Islet precursor cell (in vitro differentiated cells): ENCODE data around the gene SKP1.

Source experiments
- DNase-seq: peaks from one replicate; pipeline ENCODE4 v3.0.0-alpha.2; 2018

Gene SKP1

GRCh38 chr5:134127988-134128647 lies 48.6 kb downstream of the SKP1 start:
- no peak for DNase-seq

GRCh38 chr5:134127376-134127861 lies 49.3 kb downstream of the SKP1 start:
- DNase-seq, result no peak

DNA sequence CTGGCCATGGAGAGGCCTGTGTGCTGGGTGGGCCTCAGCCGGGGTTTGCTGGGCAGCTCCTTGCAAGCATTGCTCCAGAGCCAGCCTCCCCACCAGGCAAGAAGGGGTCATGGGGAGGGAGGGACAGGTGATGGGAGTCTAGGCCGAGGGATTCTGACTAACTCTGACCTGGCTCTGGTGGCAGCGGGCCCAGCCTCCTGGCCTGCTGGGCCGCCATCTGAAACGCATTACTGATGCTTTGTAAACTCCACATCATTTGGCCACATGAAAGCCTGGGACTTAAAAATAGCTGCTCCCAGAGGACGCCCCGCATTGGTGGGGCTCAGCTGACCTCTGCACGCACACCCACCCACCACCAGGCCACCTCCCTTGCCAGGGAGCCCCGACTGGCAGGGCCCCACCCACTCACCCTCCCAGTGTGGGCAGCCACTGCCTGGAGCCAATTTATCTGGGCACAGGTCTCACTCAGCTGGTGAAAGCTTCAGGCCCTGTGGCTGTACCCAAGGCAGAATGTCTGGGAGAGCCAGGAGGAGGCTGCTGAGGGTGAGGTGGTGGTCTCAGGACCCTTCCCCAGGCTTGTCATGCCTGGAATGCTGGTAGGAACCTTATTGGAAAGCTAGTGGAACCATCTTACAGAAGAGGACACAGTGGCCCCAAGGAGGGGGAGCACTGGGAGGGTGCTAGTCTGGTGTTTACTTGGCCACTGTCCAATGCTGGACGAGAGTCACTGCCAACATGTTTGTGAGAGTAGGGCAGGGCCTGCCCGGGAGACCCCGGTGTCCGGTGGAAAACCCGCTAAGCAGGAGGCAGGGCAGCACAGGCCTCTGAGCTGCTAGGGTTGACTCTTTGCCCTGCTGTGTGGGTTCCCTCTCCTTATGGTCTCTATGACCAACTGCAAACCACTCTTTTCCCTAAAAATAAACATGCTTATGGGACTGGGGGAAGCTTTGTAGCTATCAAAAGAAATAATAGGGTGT lies 51.4 kb downstream of the SKP1 start:
- no peak for DNase-seq

GRCh38 chr5:134124289-134125038 lies 52.3 kb downstream of the SKP1 start:
- no peak for DNase-seq

- no peak for DNase-seq
Observed at GRCh38 chr5:134123360-134123759, 53.4 kb downstream of the SKP1 start.

GRCh38 chr5:134122530-134122929 lies 54.2 kb downstream of the SKP1 start:
- DNase-seq, result no peak

DNA sequence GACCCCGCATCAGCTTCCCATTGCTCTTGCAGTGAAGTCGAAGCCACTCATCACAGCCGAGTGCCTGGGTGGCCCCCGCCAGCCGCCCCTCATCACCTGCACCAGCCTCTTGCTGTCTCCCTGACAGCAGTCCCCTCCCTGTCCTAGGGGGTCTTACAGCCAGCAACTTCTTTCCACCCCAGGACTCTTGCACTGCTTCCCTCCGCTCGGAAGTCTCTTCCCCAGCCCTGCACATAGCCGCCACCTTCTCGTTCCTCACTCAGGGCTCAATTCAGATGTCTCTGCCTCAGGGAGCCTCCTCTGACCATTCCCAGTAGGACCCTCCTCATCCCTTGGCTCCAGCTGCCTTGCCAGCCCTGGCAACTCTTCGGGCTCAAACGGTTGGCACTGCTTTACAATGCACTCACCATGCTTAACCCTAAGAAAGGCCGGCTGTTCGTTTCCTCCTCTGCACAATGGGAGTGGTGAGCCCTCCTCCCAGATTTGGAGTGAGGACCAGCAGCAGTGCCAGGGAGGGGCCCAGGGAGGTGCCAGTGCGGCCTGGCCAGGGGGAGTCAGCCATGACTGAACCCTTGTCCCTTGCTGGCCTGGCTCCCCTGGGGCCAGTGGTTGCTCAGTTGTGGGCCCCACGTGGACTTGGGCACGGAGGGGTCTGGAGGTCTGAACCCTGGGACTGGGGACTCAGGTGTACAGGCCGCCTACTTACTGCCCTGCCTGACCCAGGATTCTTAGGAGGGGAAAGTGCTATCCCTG lies 56.2 kb downstream of the SKP1 start:
- no peak for DNase-seq

GRCh38 chr5:134119720-134120119 lies 57.0 kb downstream of the SKP1 start:
- no peak for DNase-seq

DNA sequence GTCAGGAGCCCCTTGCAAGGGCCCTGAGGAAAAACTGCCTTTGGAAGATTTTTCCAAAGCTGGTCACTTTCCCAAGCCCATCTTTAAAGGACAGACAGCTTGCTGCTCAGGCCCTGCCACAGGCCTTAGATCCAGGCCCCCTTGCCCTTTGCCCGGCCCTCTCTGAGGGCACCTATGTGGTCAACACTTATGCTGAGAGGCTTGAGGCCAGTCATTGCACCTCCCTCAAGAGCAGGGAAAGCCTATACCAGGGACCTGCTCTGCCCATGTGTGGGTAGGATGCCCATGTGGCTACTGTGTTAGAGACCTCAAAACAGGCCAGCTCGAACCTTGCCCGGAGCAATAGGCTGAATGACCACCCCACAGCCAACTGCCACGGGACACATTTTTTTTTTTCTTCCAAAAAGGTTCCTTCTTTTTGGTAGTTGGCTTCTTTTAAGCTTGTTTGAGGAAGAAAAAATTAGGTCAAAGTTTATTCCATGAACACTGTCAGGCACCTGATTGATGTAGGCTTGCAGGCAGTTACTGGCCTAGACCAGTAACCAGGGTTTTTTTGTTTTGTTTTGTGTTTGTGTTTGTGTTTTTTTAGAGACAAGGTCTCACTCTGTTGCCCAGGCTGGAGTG lies 58.4 kb downstream of the SKP1 start:
- DNase-seq, result no peak

GRCh38 chr5:134116789-134117761 lies 59.7 kb downstream of the SKP1 start:
- DNase-seq, result no peak

DNA sequence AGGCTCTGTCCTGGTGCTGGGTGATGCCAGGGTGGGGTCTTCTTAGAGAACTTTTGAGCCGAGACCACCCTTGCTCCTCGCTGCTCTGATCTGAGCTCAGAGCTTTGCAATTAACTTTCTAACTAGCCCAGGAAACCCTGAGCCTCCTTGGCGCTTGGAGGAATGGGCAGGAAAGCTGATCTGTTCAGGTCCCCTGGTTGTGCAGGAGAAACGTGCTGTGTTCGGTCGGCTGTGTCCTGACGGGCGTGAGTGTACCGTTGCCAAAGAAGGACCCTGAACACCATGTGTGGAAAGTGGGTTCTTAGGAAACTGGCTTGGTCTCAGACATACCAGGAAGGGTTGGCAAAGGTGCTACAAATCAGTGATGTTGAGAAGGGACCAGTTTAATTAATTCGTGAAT lies 60.5 kb downstream of the SKP1 start:
- DNase-seq, result no peak

DNA sequence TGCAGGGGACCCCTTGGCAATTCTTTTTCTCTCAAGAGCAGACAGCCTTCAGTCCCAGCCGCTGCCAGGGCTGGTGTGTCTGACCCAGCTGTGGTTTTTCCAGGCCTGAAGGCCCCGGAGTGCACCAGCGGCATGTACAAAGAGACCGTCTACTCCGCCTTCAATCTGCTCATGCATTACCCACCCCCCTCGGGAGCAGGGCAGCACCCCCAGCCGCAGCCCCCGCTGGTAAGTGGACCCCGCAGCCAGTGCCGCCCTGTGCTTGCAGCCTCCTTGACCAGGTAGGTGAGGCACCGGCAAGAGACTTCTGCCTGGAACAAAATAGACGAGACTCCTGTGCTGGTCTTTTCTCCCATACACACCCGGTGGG lies 61.0 kb downstream of the SKP1 start:
- no peak for DNase-seq

- DNase-seq, result peak; percentile 88
Observed at GRCh38 chr5:134114886-134115805, 61.6 kb downstream of the SKP1 start.

GRCh38 chr5:134113902-134114875 lies 62.6 kb downstream of the SKP1 start, which contains the start of gene TCF7:
TCF7 (plus strand) TSS chr5:134114681; CDS start chr5:134114907, 226 bp downstream.
- peak; percentile 92 for DNase-seq

DNA sequence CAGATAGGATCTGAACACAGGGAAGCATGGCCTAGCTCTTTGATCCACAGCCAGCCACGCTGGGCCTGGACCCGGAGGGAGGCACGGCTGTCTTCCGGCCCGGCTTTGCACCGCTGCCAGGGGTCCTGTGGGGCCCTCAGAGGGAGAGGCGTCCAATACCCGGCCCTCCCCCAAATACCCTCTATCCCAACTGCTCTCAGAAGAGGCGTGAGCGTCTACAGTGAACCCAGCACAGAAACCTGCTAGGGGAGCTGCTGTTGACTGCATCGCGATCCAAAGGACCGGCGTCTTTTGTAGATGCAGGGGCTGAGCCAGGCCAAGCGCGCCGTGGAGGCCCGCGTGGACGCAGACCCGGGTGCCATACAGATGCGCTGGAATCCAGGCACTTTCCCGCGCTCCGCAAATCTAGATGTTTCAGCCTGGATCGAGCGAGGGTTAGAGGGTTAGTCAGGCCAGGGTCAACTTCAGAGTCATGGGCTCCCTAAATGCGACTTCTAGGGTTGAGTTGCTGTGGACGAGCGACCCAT lies 63.3 kb downstream of the SKP1 start:
- DNase-seq, result no peak

- no peak for DNase-seq
Observed at GRCh38 chr5:134112726-134113362, 63.9 kb downstream of the SKP1 start.
